ENCODE measurements around the gene WDFY3.

The WDFY3 gene, protein sequence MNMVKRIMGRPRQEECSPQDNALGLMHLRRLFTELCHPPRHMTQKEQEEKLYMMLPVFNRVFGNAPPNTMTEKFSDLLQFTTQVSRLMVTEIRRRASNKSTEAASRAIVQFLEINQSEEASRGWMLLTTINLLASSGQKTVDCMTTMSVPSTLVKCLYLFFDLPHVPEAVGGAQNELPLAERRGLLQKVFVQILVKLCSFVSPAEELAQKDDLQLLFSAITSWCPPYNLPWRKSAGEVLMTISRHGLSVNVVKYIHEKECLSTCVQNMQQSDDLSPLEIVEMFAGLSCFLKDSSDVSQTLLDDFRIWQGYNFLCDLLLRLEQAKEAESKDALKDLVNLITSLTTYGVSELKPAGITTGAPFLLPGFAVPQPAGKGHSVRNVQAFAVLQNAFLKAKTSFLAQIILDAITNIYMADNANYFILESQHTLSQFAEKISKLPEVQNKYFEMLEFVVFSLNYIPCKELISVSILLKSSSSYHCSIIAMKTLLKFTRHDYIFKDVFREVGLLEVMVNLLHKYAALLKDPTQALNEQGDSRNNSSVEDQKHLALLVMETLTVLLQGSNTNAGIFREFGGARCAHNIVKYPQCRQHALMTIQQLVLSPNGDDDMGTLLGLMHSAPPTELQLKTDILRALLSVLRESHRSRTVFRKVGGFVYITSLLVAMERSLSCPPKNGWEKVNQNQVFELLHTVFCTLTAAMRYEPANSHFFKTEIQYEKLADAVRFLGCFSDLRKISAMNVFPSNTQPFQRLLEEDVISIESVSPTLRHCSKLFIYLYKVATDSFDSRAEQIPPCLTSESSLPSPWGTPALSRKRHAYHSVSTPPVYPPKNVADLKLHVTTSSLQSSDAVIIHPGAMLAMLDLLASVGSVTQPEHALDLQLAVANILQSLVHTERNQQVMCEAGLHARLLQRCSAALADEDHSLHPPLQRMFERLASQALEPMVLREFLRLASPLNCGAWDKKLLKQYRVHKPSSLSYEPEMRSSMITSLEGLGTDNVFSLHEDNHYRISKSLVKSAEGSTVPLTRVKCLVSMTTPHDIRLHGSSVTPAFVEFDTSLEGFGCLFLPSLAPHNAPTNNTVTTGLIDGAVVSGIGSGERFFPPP (N-terminal part only)

DNA sequence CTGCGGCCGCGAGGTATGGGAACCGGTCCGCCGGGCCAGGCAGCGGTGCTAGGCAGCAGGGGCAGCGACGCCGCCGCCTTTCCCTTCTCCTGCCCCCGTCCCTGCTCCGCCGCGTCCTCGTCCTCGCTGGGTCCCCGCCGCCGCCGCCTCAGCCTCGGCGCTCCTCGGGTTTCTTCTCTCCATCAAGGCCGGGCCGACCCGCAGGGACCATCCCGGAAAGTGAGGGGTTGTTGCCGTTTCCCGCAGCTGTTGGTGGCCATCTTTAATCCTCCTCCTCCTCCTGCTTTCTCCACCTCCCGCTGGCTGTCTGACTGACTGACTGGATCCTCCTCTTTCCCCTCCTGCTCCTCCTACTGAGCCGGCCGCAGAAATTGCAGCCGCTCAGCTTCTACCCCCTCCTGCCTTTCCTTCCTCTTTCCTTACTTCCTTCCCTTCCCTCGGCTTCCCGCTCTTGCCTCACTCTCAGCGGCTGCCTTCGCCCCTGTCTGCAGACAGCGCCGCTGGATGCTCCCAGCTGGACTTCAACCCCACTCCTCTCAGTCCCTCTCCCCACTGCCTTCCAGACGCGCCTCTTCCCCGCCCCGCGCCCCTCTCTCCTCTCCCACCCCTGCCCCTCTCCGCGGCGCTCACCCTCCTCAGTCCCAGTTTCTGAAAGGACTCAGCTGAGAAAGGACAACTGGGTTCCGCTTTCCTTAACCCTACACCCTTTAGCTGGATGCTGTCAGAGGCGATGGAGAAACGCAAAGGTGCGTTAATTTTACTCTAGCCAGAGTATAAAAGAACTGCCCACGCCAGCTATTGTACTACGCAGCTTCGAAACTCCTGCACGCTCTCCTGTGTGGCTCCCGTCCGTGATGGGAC, at the start of gene WDFY3:
TSS of gene WDFY3 (minus strand) at position 309 of the 861 bp plus-strand sequence. CDS start 106,099 bp downstream, outside the sequence.
- no peak for TF ChIP-seq CTCF (IDR thresholded peaks at IDR 0.05)
- Histone ChIP-seq H3K27ac (peak within 1 kb of the TSS; percentile 92 to 98), H3K4me3 (peak within 1 kb of the TSS; percentile 99)
- peak; percentile 92 for DNase-seq (ENCODE audit: low spot score)

DNA sequence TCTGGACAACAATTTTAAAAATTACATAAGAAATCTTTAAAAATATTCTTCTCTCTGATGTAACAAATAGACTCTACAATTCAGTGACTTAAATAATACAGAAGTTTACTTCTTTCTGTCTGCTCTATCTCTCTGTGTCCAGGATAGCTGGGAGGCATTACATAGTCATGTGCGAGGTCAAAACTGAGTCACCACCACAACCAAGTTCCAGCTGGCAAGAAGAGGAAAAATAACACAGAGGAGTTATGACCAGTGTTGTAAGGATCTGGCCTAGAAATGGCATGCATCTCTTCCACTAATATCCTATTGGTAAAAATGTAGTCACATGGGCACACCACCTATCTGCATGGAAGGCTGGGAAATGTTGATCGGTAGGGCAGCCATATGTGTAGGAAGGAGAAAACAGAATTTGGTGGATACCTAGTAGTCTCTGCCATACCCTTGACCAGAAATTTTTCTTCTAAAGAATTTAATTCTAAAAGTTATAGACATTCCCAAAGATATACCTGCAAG, 39.4 kb upstream of the WDFY3 start:
- H3K27ac ChIP-seq = no peak overlapping the region
- H3K4me3 ChIP-seq = no peak overlapping the region
- TF ChIP-seq CTCF (IDR thresholded peaks at IDR 0.05) = no peak
- DNase-seq (ENCODE audit: low spot score) = no peak

- DNase-seq (ENCODE audit: low spot score) = no peak
- no peak for TF ChIP-seq CTCF (IDR thresholded peaks at IDR 0.05)
- Histone ChIP-seq H3K27ac (no peak overlapping the region), H3K4me3 (no peak overlapping the region)
Measured at GRCh38 chr4:85000343-85000742, 33.9 kb upstream of the WDFY3 start.

DNA sequence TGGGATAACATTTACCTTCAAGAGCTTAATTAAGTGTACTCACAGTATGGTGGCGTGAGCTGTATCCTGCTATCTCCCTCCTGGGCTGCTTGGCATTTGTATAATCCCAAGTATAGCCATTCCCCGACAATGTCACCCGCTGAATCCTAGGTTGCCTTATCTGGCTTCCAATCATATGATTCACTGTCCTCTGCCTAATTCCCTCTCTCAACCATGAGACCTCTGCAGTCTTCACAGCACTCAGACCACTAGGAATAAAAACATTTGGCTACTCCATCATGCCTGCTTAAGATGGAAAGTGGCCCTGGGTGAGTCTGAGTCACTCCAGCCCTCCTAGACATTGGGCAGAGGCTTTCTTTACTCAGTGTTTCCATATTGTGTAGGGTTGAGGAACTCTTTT, 28.9 kb upstream of the WDFY3 start:
- Histone ChIP-seq H3K27ac (no peak overlapping the region), H3K4me3 (no peak overlapping the region)
- no peak for TF ChIP-seq CTCF (IDR thresholded peaks at IDR 0.05)
- no peak for DNase-seq (ENCODE audit: low spot score)

DNA sequence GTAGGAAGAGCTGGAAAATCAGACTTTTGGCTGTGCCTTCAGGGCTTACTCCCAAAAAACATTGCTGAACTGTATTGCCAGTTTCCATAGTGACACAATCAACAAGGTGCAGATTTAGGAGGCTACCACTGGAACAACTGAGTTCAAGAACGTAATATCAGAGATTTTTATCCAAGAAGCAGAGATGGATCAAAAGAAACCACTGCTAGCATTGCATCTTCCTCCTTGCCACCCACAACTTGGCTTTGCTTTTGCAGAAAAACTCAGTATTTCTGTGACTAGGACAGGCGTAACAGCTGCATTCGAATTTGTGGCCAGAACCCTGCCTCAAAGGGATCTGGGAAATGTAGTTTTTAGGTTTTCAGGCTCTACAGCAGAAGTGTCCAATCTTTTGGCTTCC, 27.8 kb upstream of the WDFY3 start:
- no peak for DNase-seq (ENCODE audit: low spot score)
- Histone ChIP-seq H3K27ac (no peak overlapping the region), H3K4me3 (peak overlapping the region; percentile 17)
- no peak for TF ChIP-seq CTCF (IDR thresholded peaks at IDR 0.05)

DNA sequence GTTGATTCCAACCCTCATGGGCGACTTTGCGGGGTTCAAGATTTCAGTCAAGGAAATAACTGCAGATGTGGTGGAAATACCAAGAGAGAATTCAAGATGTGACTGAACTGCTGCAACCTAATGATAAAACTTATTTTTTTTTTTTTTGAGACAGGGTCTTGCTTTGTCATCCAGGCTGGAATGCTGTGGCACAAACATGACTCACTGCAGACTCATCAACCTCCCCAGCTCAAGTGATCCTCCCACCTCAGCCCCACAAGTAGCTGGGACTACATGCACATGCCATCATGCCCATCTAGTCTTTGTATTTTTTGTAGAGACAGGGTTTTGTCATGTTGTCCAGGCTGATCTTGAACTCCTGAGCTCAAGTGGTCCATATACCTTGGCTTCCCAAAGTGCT, 19.5 kb upstream of the WDFY3 start:
- H3K27ac ChIP-seq = no peak overlapping the region
- DNase-seq (ENCODE audit: low spot score) = no peak
- H3K4me3 ChIP-seq = no peak overlapping the region
- no peak for TF ChIP-seq CTCF (IDR thresholded peaks at IDR 0.05)

Measured in coronary artery (tissue), 2 donors.